ENCODE data around the gene TEDDM1.

DNA sequence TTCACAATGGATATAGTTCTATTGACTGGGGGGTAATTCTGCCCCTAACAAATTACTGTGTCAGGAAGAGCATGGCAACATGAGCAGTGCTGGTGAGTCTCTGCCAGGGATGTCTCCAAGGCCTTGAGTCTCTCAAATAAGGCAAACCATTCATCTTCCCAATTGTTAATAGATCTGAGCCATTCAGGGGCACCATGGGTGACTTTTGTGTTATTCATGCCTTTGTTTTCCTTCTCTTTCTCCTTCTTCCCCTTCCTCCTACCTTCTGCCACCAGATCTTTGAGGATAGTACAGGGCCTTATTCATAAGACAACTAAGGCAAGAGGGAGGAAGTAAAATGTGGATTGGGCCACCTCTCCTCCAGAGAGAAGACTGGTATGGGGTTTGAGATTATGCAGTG is 49.6 kb upstream of the TEDDM1 start, which contains the start of gene RGSL1:
- no peak for TF ChIP-seq CTCF (conservative IDR thresholded peaks at IDR 0.05; ENCODE audit: low read length)
- no peak for TF ChIP-seq EZH2phosphoT487 (IDR thresholded peaks at IDR 0.05; ENCODE audit: borderline replicate concordance, low read depth, low read length)
